Measurements from ENCODE around the gene BABAM2. TPM values are rescaled to one million over a fixed set of nuclear protein-coding genes. Genes with fewer than 3 reads are reported as not detected.

Gene BABAM2
- total and polyA plus RNA-seq, 10 of the 15 experiments (the other 5 are each of a cell fraction or from before 2014, with no cell fraction given): 30.7 to 59.9 (median 44.5) TPM

DNA sequence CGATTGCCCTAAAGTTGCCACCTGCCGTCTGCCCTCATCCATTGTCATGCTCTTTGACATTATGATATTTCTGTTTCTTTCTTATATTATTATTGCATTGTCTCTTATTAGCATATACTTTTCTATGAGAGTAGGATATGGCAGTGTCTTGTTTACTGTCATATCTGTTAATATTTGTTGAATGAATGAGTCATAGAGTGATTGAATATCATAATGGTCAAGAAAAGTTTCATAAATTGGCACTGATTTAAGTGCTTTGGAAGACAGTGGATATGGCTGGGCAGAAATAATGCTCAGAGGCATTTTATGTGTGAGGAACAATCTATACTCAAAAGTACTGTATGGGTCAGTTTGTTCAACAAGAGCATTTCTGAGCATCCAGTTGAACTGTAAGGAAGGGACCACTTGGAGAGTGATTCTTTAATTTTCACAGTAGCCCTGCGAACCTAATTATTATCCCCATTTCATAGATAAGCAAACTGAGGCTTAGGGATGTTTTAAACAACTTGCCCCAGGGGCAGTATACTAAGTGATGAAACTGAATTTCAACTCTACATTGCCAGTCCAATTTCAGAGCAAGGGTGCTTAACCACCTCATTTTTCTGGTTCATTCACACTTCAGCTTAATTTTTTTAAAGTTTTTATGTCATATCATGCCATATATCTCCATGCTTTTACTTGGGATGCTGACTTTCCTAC, 326.7 kb downstream of the BABAM2 start:
- Histone ChIP-seq H2AFZ (ENCODE audit: control insufficient read depth, low read depth, low read length) (no peak overlapping the region), H3K27me3 (replicated peaks in 1 of 2; ENCODE audit: control insufficient read depth in 2 of 2, insufficient read depth in 2 of 2, low read length in 1 of 2) (no peaks in the 10 kb centered on the region), H3K4me3 (no peak overlapping the region), H3K4me2 (ENCODE audit: control insufficient read depth, insufficient read depth) (no peak overlapping the region), H3K9me3 (replicated peaks; ENCODE audit: control insufficient read depth, insufficient read depth, low read length) (no peaks in the 10 kb centered on the region), H3K36me3 (ENCODE audit: control insufficient read depth in 2 of 2, insufficient read depth in 2 of 2, low read length in 1 of 2) (no peaks in the 10 kb centered on the region), H3K27ac (ENCODE audit: control insufficient read depth, insufficient read depth) (no peak overlapping the region), H3K79me2 (ENCODE audit: control insufficient read depth, insufficient read depth, low read length) (no peaks in the 10 kb centered on the region), H3K9ac (ENCODE audit: control insufficient read depth, insufficient read depth, low read length) (no peak overlapping the region), H4K20me1 (ENCODE audit: control insufficient read depth, insufficient read depth) (no peaks in the 10 kb centered on the region), H3K4me1 (ENCODE audit: control insufficient read depth, insufficient read depth, low read length) (no peaks in the 10 kb centered on the region)
- ATAC-seq (no peak), DNase-seq (ENCODE audit: low read depth, low spot score) (no peak), FAIRE-seq (no peak)
- intact Hi-C loops (cut with micrococcal nuclease; ENCODE audit: unreplicated experiment): no loop called here
- 96% methylated on average over 3 of the region's 3 CpGs for WGBS (ENCODE audit: insufficient coverage, insufficient replicate concordance, low lambda C conversion rate, missing lambda C conversion rate)
- ChIA-PET POLR2A (no interaction called here), RAD21 (ENCODE audit: unreplicated experiment) (no interaction called here), SMC1A (ENCODE audit: uncharacterized antibody, unreplicated experiment) (no interaction called here), CTCF (no interaction called here)
- no TSS peak for BruUV-seq (replicated peaks)
- in situ Hi-C loops (cut with MboI): no loop called here
- TF ChIP-seq IKZF2 (IDR thresholded peaks at IDR 0.05) (no peak), NFYA (IDR thresholded peaks at IDR 0.05; ENCODE audit: borderline replicate concordance, low read depth, low read length) (no peak), CEBPB (IDR thresholded peaks at IDR 0.05; ENCODE audit: borderline replicate concordance in 1 of 2, low read depth in 2 of 2, low read length in 2 of 2) (no peak), ZNF274 (IDR thresholded peaks at IDR 0.05; ENCODE audit: insufficient read depth, insufficient read length) (no peak), FOXK2 (IDR thresholded peaks at IDR 0.05) (no peak)
- TF ChIP-seq, protein P1, sequence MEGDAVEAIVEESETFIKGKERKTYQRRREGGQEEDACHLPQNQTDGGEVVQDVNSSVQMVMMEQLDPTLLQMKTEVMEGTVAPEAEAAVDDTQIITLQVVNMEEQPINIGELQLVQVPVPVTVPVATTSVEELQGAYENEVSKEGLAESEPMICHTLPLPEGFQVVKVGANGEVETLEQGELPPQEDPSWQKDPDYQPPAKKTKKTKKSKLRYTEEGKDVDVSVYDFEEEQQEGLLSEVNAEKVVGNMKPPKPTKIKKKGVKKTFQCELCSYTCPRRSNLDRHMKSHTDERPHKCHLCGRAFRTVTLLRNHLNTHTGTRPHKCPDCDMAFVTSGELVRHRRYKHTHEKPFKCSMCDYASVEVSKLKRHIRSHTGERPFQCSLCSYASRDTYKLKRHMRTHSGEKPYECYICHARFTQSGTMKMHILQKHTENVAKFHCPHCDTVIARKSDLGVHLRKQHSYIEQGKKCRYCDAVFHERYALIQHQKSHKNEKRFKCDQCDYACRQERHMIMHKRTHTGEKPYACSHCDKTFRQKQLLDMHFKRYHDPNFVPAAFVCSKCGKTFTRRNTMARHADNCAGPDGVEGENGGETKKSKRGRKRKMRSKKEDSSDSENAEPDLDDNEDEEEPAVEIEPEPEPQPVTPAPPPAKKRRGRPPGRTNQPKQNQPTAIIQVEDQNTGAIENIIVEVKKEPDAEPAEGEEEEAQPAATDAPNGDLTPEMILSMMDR (IDR thresholded peaks at IDR 0.05 in 2 of 3, conservative IDR thresholded peaks at IDR 0.05 in 1 of 3; ENCODE audit: control insufficient read depth in 2 of 3, extremely low read depth in 1 of 3, insufficient read depth in 1 of 3, low read depth in 3 of 3, low read length in 3 of 3): no peak
- TF ChIP-seq, protein P2, sequence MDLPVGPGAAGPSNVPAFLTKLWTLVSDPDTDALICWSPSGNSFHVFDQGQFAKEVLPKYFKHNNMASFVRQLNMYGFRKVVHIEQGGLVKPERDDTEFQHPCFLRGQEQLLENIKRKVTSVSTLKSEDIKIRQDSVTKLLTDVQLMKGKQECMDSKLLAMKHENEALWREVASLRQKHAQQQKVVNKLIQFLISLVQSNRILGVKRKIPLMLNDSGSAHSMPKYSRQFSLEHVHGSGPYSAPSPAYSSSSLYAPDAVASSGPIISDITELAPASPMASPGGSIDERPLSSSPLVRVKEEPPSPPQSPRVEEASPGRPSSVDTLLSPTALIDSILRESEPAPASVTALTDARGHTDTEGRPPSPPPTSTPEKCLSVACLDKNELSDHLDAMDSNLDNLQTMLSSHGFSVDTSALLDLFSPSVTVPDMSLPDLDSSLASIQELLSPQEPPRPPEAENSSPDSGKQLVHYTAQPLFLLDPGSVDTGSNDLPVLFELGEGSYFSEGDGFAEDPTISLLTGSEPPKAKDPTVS (IDR thresholded peaks at IDR 0.05; ENCODE audit: low read depth, low read length): no peak
